Fibroblast of lung (primary cell): ENCODE results near the gene NCOA1. TPM values are rescaled to one million over a fixed set of nuclear protein-coding genes. Genes with fewer than 3 reads are reported as not detected.

Experiments
- DNase-seq, 2 donors: peaks; one replicate each; pipeline versions ENCODE4 v3.0.0 to v3.0.0-alpha.2; 2010; ENCODE audit warnings: low read depth in 2 of 2
- H2AFZ ChIP-seq: 2 replicates; pipeline ENCODE4 v1.5.1; 2012; ENCODE audit warnings: low read length, control low read depth, inconsistent platforms
- H3K27ac ChIP-seq: 2 replicates; pipeline ENCODE4 v1.5.1; 2011; ENCODE audit warnings: low read length, control low read depth; ENCODE audit not compliant: insufficient read depth
- H3K27me3 ChIP-seq: 2 replicates; pipeline ENCODE4 v1.5.1; 2011; ENCODE audit warnings: mild to moderate bottlenecking, low read length; ENCODE audit not compliant: control insufficient read depth, insufficient read depth
- H3K36me3 ChIP-seq: 2 replicates; pipeline ENCODE4 v1.5.1; 2011; ENCODE audit warnings: low read length; ENCODE audit not compliant: control insufficient read depth, insufficient read depth
- H3K4me1 ChIP-seq: 2 replicates; pipeline ENCODE4 v1.5.1; 2011; ENCODE audit warnings: low read length; ENCODE audit not compliant: control insufficient read depth, insufficient read depth; ENCODE audit errors: extremely low read depth
- H3K4me2 ChIP-seq: 2 replicates; pipeline ENCODE4 v1.5.1; 2011; ENCODE audit warnings: low read length, control low read depth; ENCODE audit not compliant: insufficient read depth; ENCODE audit errors: extremely low read depth
- H3K4me3 ChIP-seq, 4 experiments: fragments of 200-600 bp in 1 of 4; sonication (generic) in 1 of 4; replicated peaks in 1 of 4; 2 replicates each; pipeline ENCODE4 v1.5.1; 2011 to 2016; ENCODE audit warnings: low read length in 4 of 4, low read depth in 3 of 4, mild to moderate bottlenecking in 3 of 4, control low read depth in 2 of 4, inconsistent platforms in 1 of 4, mixed read lengths in 1 of 4; ENCODE audit not compliant: insufficient read depth in 1 of 4; ENCODE audit errors: control extremely low read depth in 1 of 4
- H3K79me2 ChIP-seq: 2 replicates; pipeline ENCODE4 v1.5.1; 2012; ENCODE audit warnings: mild to moderate bottlenecking, low read length, inconsistent platforms; ENCODE audit not compliant: control insufficient read depth, insufficient read depth
- H3K9ac ChIP-seq: 2 replicates; pipeline ENCODE4 v1.5.1; 2011; ENCODE audit warnings: mild to moderate bottlenecking, low read length, control low read depth; ENCODE audit not compliant: insufficient read depth
- H3K9me3 ChIP-seq: 2 replicates; pipeline ENCODE4 v1.5.1; 2012; ENCODE audit warnings: low read depth, low read length; ENCODE audit not compliant: control insufficient read depth, insufficient read depth
- H4K20me1 ChIP-seq: 2 replicates; pipeline ENCODE4 v1.5.1; 2011; ENCODE audit warnings: low read length; ENCODE audit not compliant: control insufficient read depth, insufficient read depth; ENCODE audit errors: extremely low read depth
- EZH2 ChIP-seq: IDR thresholded peaks from 2 replicates; pipeline ENCODE4 v1.5.1; 2012; ENCODE audit warnings: low read length, control low read depth, mild to moderate bottlenecking; ENCODE audit errors: missing control alignments
- polyA plus RNA-seq, 2 donors: library from polyadenylated mRNA; depleted of rRNA in 1 of 2; stranded (reverse) in 1 of 2; unstranded in 1 of 2; fragments of >200 nt; gene quantifications; 2 replicates each; pipeline ENCODE4 v1.2.1, GENCODE V29; 2011 to 2012; ENCODE audit warnings: missing spikeins in 1 of 2
- total RNA-seq: library from RNA; depleted of rRNA; stranded (reverse); fragments of >200 nt; gene quantifications from 2 replicates; pipeline ENCODE4 v1.2.1, GENCODE V29; 2014
- TF ChIP-seq, protein P1 (sequence below), 2 donors: IDR thresholded peaks in 1 of 2; conservative IDR thresholded peaks in 1 of 2; 1 replicate in 1 of 2; 2 replicates in 1 of 2; pipeline ENCODE4 v1.5.1; 2011 to 2012; ENCODE audit warnings: low read length in 2 of 2, control low read depth in 1 of 2, inconsistent platforms in 1 of 2, low read depth in 1 of 2, mild to moderate bottlenecking in 1 of 2

The NCOA1 gene
- total and polyA plus RNA-seq, 2 donors (not counting 1 experiment from before 2014, with no cell fraction given): 15.5 to 19.8 TPM

DNA sequence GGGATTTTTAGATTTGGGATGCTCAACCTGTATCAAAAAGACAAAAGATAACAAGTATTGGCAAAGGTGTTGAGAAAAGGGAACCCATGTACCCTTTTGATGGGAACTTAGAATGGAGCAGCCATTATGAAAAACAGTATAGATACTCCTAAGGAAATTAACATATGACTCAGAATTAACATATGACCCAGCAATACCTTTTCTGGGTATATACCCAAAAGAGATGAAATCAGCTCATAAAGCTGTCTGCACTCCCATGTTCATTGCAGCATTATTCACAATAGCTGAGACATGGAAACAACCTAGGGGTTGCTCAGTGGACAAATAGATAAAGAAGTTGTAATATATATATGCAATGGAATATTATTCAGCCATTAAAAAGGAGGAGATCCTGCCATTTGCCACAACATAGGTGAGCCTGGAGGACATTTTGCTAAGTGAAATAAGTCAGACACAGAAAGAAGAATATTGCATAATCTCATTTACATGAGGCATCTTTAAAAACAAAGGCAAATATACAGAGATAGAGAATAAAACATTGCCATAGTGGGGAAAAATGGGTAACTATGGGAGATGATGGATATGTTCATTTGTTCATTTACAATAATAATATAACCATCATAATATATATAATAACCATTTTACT, 160.1 kb downstream of the NCOA1 start:
- no peak overlapping the region for H3K9ac ChIP-seq
- no peaks in the 10 kb centered on the region for H3K36me3 ChIP-seq
- no peaks in the 10 kb centered on the region for H3K79me2 ChIP-seq
- no peaks in the 10 kb centered on the region for H3K4me1 ChIP-seq
- TF ChIP-seq, protein P1, sequence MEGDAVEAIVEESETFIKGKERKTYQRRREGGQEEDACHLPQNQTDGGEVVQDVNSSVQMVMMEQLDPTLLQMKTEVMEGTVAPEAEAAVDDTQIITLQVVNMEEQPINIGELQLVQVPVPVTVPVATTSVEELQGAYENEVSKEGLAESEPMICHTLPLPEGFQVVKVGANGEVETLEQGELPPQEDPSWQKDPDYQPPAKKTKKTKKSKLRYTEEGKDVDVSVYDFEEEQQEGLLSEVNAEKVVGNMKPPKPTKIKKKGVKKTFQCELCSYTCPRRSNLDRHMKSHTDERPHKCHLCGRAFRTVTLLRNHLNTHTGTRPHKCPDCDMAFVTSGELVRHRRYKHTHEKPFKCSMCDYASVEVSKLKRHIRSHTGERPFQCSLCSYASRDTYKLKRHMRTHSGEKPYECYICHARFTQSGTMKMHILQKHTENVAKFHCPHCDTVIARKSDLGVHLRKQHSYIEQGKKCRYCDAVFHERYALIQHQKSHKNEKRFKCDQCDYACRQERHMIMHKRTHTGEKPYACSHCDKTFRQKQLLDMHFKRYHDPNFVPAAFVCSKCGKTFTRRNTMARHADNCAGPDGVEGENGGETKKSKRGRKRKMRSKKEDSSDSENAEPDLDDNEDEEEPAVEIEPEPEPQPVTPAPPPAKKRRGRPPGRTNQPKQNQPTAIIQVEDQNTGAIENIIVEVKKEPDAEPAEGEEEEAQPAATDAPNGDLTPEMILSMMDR (conservative IDR thresholded peaks at IDR 0.05 in 1 of 2, IDR thresholded peaks at IDR 0.05 in 1 of 2; ENCODE audit: low read depth in 1 of 2, low read length in 2 of 2): no peak
- no peak for TF ChIP-seq EZH2
- no peaks in the 10 kb centered on the region for H3K9me3 ChIP-seq
- no peaks in the 10 kb centered on the region for H4K20me1 ChIP-seq
- no peak overlapping the region for H2AFZ ChIP-seq
- H3K4me2 ChIP-seq: no peak overlapping the region
- no peaks in the 10 kb centered on the region for H3K27me3 ChIP-seq
- H3K27ac ChIP-seq: no peak overlapping the region
- DNase-seq: no peak
- no peak overlapping the region for H3K4me3 ChIP-seq

DNA sequence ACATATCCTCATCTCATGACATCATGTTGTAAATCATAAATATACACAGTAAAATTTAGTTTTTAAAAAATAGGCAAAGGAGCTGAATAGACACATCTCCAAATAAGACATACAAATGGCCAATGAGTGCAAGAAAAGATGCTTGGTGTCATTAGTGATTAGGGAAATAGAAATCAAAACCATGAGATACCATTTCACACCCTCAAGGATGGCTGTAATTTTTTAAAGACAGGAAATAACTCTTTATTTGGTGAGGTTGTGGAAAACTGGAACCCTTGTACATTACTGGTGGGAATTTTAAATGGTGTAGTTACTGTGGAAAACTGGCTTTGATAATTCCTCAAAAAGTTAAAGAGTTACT, 160.6 kb downstream of the NCOA1 start:
- H3K9ac ChIP-seq: no peak overlapping the region
- H3K4me1 ChIP-seq: no peaks in the 10 kb centered on the region
- DNase-seq: no peak
- no peaks in the 10 kb centered on the region for H3K36me3 ChIP-seq
- no peak overlapping the region for H3K27ac ChIP-seq
- H3K4me3 ChIP-seq: no peak overlapping the region
- TF ChIP-seq EZH2: no peak
- TF ChIP-seq, protein P1 (conservative IDR thresholded peaks at IDR 0.05 in 1 of 2, IDR thresholded peaks at IDR 0.05 in 1 of 2; ENCODE audit: low read depth in 1 of 2, low read length in 2 of 2): no peak
- no peaks in the 10 kb centered on the region for H4K20me1 ChIP-seq
- no peak overlapping the region for H2AFZ ChIP-seq
- H3K79me2 ChIP-seq: no peaks in the 10 kb centered on the region
- no peaks in the 10 kb centered on the region for H3K9me3 ChIP-seq
- H3K4me2 ChIP-seq: no peak overlapping the region
- H3K27me3 ChIP-seq: no peaks in the 10 kb centered on the region

DNA sequence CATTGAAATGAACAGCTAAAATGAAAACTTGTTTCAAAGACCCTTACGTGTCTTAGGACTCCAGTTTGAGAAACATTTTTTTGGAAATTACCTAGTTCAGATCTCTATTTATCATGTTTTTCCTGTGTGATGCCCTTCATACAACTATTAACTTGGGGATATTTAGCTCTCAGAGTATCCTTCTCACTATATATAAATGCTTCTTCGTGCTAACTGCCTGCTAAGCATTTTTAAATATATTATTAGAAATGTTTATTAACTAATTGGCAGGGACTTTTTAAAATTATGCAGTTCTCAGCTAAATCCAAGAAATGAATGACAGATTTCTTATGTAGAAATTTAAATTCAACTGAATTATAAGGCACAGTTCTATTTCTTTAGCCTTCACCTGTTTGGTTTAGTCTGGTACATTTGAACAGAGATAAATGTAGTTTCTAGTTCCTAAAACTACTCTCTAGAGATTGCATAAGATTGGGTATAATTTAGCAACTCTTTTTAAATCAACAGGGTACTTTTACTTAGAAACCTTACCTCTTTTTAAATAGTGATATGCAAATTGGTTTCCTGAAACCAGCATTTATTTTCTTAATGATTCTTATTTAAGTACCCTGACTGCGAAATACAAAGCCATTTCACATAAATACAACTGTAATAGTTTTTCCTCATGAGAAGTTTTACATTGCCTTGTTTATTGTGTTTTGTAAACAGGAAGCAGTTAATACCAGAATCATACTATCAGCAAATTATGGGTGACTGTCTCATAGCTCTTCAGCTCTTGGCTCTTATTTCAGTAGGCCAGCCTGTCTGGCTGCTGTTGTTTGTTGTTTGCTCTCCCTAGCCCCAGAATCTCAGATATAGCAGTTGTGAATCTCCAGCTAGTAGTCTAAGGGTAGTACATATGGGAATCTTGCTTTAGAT, 161.5 kb downstream of the NCOA1 start:
- no peak for DNase-seq
- no peaks in the 10 kb centered on the region for H3K79me2 ChIP-seq
- H3K27ac ChIP-seq: no peak overlapping the region
- no peaks in the 10 kb centered on the region for H3K4me1 ChIP-seq
- H3K27me3 ChIP-seq: no peaks in the 10 kb centered on the region
- H2AFZ ChIP-seq: no peak overlapping the region
- no peaks in the 10 kb centered on the region for H4K20me1 ChIP-seq
- no peak overlapping the region for H3K4me2 ChIP-seq
- H3K9me3 ChIP-seq: no peaks in the 10 kb centered on the region
- H3K36me3 ChIP-seq: no peaks in the 10 kb centered on the region
- H3K9ac ChIP-seq: no peak overlapping the region
- no peak overlapping the region for H3K4me3 ChIP-seq
- TF ChIP-seq EZH2: no peak
- TF ChIP-seq, protein P1 (conservative IDR thresholded peaks at IDR 0.05 in 1 of 2, IDR thresholded peaks at IDR 0.05 in 1 of 2; ENCODE audit: low read depth in 1 of 2, low read length in 2 of 2): no peak
